H1 (cell line): ENCODE results near the gene CD151.

Experiments used
- CBX5 ChIP-seq: fragments of 300-800, 300-1000 bp; sonication (generic); IDR thresholded peaks from 2 replicates; pipeline ENCODE4 v1.7.1; 2016; ENCODE audit warnings: antibody characterized with exemption, low read length, low read depth
- EZH2 ChIP-seq: fragments of 200-600 bp; sonication (generic); IDR thresholded peaks from 2 replicates; pipeline ENCODE4 v1.7.1; 2012; ENCODE audit warnings: low read depth, mild to moderate bottlenecking, moderate library complexity, low read length, inconsistent platforms; ENCODE audit not compliant: severe bottlenecking
- TAF1 ChIP-seq: IDR thresholded peaks from 2 replicates; pipeline ENCODE4 v1.6.1; 2011; ENCODE audit warnings: mild to moderate bottlenecking, low read depth, low read length
- TF ChIP-seq, protein P1 (sequence below): IDR thresholded peaks from 2 replicates; pipeline ENCODE4 v1.6.1; 2011; ENCODE audit warnings: low read length, improper control_type of control experiment

DNA sequence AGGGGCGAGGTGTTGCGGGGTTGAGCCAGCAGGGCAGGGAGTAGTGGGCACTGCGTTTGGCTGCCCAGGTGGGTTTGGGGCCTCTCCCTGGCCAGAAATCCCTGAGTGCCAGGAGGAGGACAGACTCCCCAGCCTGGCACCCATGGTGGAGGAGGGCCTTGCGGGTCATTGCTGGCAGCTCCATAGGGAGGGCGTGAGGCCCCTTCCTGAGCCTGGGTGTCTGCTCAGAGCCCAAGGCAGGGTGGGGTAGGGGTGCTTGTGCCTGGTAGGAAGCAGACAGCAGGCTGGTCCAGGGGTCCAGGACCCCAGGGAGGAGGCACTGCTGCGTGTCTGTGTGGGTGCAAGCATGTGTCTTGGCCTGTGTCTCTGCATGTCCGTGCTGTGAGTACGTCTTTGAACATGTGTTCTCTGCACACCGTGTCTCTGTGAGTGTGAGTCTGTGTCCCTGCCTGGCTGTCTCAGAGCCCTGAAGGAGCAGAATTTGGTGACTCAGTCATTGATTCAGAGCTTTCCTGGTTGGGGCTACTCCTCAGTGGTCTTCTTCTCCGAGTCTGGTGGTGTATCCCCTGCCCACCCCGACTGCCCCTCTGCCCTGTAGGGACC lies 13.8 kb downstream of the CD151 start:
- no peak for TF ChIP-seq CBX5
- no peak for TF ChIP-seq TAF1
- no peak for TF ChIP-seq EZH2
- TF ChIP-seq, protein P1, sequence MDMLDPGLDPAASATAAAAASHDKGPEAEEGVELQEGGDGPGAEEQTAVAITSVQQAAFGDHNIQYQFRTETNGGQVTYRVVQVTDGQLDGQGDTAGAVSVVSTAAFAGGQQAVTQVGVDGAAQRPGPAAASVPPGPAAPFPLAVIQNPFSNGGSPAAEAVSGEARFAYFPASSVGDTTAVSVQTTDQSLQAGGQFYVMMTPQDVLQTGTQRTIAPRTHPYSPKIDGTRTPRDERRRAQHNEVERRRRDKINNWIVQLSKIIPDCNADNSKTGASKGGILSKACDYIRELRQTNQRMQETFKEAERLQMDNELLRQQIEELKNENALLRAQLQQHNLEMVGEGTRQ = no peak
